Ectodermal cell (in vitro differentiated cells): Measurements from ENCODE around the gene IGF1R.

Experiments used
- H3K27ac ChIP-seq: 2 replicates; pipeline ENCODE4 v1.7.0; 2013; ENCODE audit warnings: mild to moderate bottlenecking, low read depth, low read length; ENCODE audit not compliant: insufficient read depth, poor library complexity, severe bottlenecking
- H3K27me3 ChIP-seq: 2 replicates; pipeline ENCODE4 v1.7.0; 2013; ENCODE audit warnings: mild to moderate bottlenecking, low read length; ENCODE audit not compliant: insufficient read depth, control insufficient read depth, poor library complexity, severe bottlenecking
- H3K36me3 ChIP-seq: one replicate; pipeline ENCODE4 v1.7.0; 2013; ENCODE audit warnings: low read length; ENCODE audit not compliant: control insufficient read depth, insufficient read depth
- H3K4me1 ChIP-seq: one replicate; pipeline ENCODE4 v1.7.0; 2013; ENCODE audit warnings: low read length; ENCODE audit not compliant: control insufficient read depth, insufficient read depth
- H3K4me3 ChIP-seq: 2 replicates; pipeline ENCODE4 v1.7.0; 2013; ENCODE audit warnings: low read depth, low read length, control low read depth; ENCODE audit not compliant: insufficient read depth
- H3K9me3 ChIP-seq: 2 replicates; pipeline ENCODE4 v1.7.0; 2013; ENCODE audit warnings: mild to moderate bottlenecking, low read length, moderate library complexity; ENCODE audit not compliant: control insufficient read depth
- WGBS, 2 experiments: methylation state at CpG; one replicate each; pipeline ENCODE4 v1.1.7; 2013; ENCODE audit warnings: missing lambda C conversion rate in 2 of 2; 5-methylcytosine and 5-hydroxymethylcytosine counted together

Gene IGF1R

GRCh38 chr15:98876451-98877369 is 228.4 kb downstream of the IGF1R start:
- H3K27ac ChIP-seq = no peak overlapping the region
- no peaks in the 10 kb centered on the region for H3K27me3 ChIP-seq
- H3K9me3 ChIP-seq = no peaks in the 10 kb centered on the region
- peaks cover 32% of the 10 kb centered on the region for H3K4me1 ChIP-seq
- no peaks in the 10 kb centered on the region for H3K36me3 ChIP-seq
- no peak overlapping the region for H3K4me3 ChIP-seq
- 97 to 98% methylated on average over 5 of the region's 5 CpGs for WGBS, 2 experiments

- no peaks in the 10 kb centered on the region for H3K9me3 ChIP-seq
- no peaks in the 10 kb centered on the region for H3K36me3 ChIP-seq
- WGBS, 2 experiments = 74 to 81% methylated on average over 3 of the region's 3 CpGs
- H3K27me3 ChIP-seq = no peaks in the 10 kb centered on the region
- peaks cover 35% of the 10 kb centered on the region for H3K4me1 ChIP-seq
- no peak overlapping the region for H3K4me3 ChIP-seq
- H3K27ac ChIP-seq = no peak overlapping the region
Observed at GRCh38 chr15:98878172-98878571, 229.8 kb downstream of the IGF1R start.

- peaks cover 35% of the 10 kb centered on the region for H3K4me1 ChIP-seq
- 92% methylated on average over 12 of the region's 14 CpGs for WGBS, 2 experiments
- H3K27me3 ChIP-seq = no peaks in the 10 kb centered on the region
- no peak overlapping the region for H3K4me3 ChIP-seq
- H3K9me3 ChIP-seq = no peaks in the 10 kb centered on the region
- no peaks in the 10 kb centered on the region for H3K36me3 ChIP-seq
- H3K27ac ChIP-seq = no peak overlapping the region
Observed at GRCh38 chr15:98878862-98879261, 230.5 kb downstream of the IGF1R start.

GRCh38 chr15:98881526-98882520 is 233.5 kb downstream of the IGF1R start:
- 89 to 90% methylated on average over 13 of the region's 14 CpGs for WGBS, 2 experiments
- no peak overlapping the region for H3K4me3 ChIP-seq
- H3K27ac ChIP-seq = no peak overlapping the region
- no peaks in the 10 kb centered on the region for H3K27me3 ChIP-seq
- no peaks in the 10 kb centered on the region for H3K9me3 ChIP-seq
- no peaks in the 10 kb centered on the region for H3K36me3 ChIP-seq
- H3K4me1 ChIP-seq = peaks cover 17% of the 10 kb centered on the region

GRCh38 chr15:98883478-98883877 is 235.1 kb downstream of the IGF1R start:
- Histone ChIP-seq H3K27ac (no peak overlapping the region), H3K4me1 (peaks cover 17% of the 10 kb centered on the region), H3K36me3 (no peaks in the 10 kb centered on the region), H3K9me3 (no peaks in the 10 kb centered on the region), H3K4me3 (no peak overlapping the region), H3K27me3 (no peaks in the 10 kb centered on the region)
- WGBS, 2 experiments = 81 to 82% methylated on average over 11 of the region's 11 CpGs

- Histone ChIP-seq H3K36me3 (no peaks in the 10 kb centered on the region), H3K27me3 (no peaks in the 10 kb centered on the region), H3K4me1 (peaks cover 17% of the 10 kb centered on the region), H3K9me3 (no peaks in the 10 kb centered on the region), H3K27ac (no peak overlapping the region), H3K4me3 (no peak overlapping the region)
- WGBS, 2 experiments = 86 to 90% methylated on average over 3 of the region's 3 CpGs
Observed at GRCh38 chr15:98884894-98885293, 236.6 kb downstream of the IGF1R start.

- 94 to 96% methylated on average over 8 of the region's 8 CpGs for WGBS, 2 experiments
- Histone ChIP-seq H3K4me3 (no peak overlapping the region), H3K27ac (no peak overlapping the region)
Observed at GRCh38 chr15:98887976-98888375, 239.6 kb downstream of the IGF1R start.

GRCh38 chr15:98888820-98889479 is 240.6 kb downstream of the IGF1R start:
- Histone ChIP-seq H3K4me3 (no peak overlapping the region), H3K9me3 (no peaks in the 10 kb centered on the region), H3K4me1 (peaks cover 1% of the 10 kb centered on the region), H3K36me3 (no peaks in the 10 kb centered on the region), H3K27ac (no peak overlapping the region), H3K27me3 (no peaks in the 10 kb centered on the region)
- 92 to 94% methylated on average over 8 of the region's 8 CpGs for WGBS, 2 experiments

More at GRCh38 chr15:98887976-98888375, 239.6 kb downstream of the IGF1R start:
- no peaks in the 10 kb centered on the region for H3K27me3 ChIP-seq
- H3K36me3 ChIP-seq = no peaks in the 10 kb centered on the region
- H3K9me3 ChIP-seq = no peaks in the 10 kb centered on the region
- peaks cover 11% of the 10 kb centered on the region for H3K4me1 ChIP-seq

- Histone ChIP-seq H3K4me3 (no peak overlapping the region), H3K27me3 (no peaks in the 10 kb centered on the region), H3K4me1 (no peaks in the 10 kb centered on the region), H3K36me3 (no peaks in the 10 kb centered on the region), H3K9me3 (no peaks in the 10 kb centered on the region), H3K27ac (no peak overlapping the region)
- 91 to 93% methylated on average over 12 of the region's 12 CpGs for WGBS, 2 experiments
Observed at GRCh38 chr15:98889930-98890695, 241.8 kb downstream of the IGF1R start.
